Endothelial cell of umbilical vein (primary cell): Measurements from ENCODE around the gene TWIST2. TPM values are rescaled to one million over a fixed set of nuclear protein-coding genes. Genes with fewer than 3 reads are reported as not detected.

Experiments
- BruUV-seq: library from RNA; stranded (reverse); fragments of 400-500 nt; replicated peaks from 2 replicates; lab custom pipeline; 2021; lab: Mats Ljungman, UMichigan
- CTCF ChIA-PET: fragments of 300-600, 350-600 bp; sonication (Branson Sonifier 250); formaldehyde crosslinking; loops from one replicate; lab custom pipeline; 2021; ENCODE audit warnings: antibody characterized with exemption, inconsistent platforms; lab: Charles Lee
- POLR2A ChIA-PET: fragments of 300-600, 350-600 bp; sonication (Branson Sonifier 250); formaldehyde crosslinking; loops from one replicate; lab custom pipeline; 2021; ENCODE audit warnings: antibody characterized with exemption, inconsistent platforms; lab: Charles Lee
- DNase-seq: peaks from one replicate; pipeline ENCODE4 v3.0.0-alpha.2; 2011; ENCODE audit warnings: low read depth, low spot score
- FAIRE-seq: peaks from 2 replicates; lab custom pipeline; 2011; peaks lifted over from hg19 to GRCh38; lab: Jason Lieb, UNC
- H2AFZ ChIP-seq: 2 replicates; pipeline ENCODE4 v1.6.0; 2012; ENCODE audit warnings: low read depth, low read length, control low read depth, inconsistent platforms
- H3K27ac ChIP-seq: 2 replicates; pipeline ENCODE4 v1.5.1; 2011; ENCODE audit warnings: low read depth, mild to moderate bottlenecking, control low read depth, low read length, moderate library complexity; ENCODE audit not compliant: insufficient read depth
- H3K27me3 ChIP-seq, 2 experiments: 2 replicates each; pipeline versions ENCODE4 v1.6.0 to v1.6.1; 2011; ENCODE audit warnings: low read length in 2 of 2, mixed read lengths in 1 of 2; ENCODE audit not compliant: control insufficient read depth in 2 of 2, insufficient read depth in 2 of 2
- H3K36me3 ChIP-seq, 2 experiments: 2 replicates in 1 of 2; 3 replicates in 1 of 2; pipeline ENCODE4 v1.5.1; 2011; ENCODE audit warnings: low read length in 2 of 2, mild to moderate bottlenecking in 1 of 2, moderate library complexity in 1 of 2; ENCODE audit not compliant: control insufficient read depth in 2 of 2, insufficient read depth in 2 of 2; ENCODE audit errors: extremely low read depth in 1 of 2
- H3K4me1 ChIP-seq: 3 replicates; pipeline ENCODE4 v1.5.1; 2011; ENCODE audit warnings: mild to moderate bottlenecking, low read length; ENCODE audit not compliant: control insufficient read depth, insufficient read depth; ENCODE audit errors: extremely low read depth
- H3K4me2 ChIP-seq: 2 replicates; pipeline ENCODE4 v1.6.1; 2011; ENCODE audit warnings: low read length, control low read depth, mixed read lengths; ENCODE audit not compliant: insufficient read depth
- H3K4me3 ChIP-seq, 3 experiments: fragments of 200-600 bp in 1 of 3; sonication (generic), shearing (Covaris generic) in 1 of 3; replicated peaks in 1 of 3; 2 replicates each; pipeline ENCODE4 v1.5.1; 2011 to 2016; ENCODE audit warnings: control low read depth in 3 of 3, low read length in 3 of 3, mild to moderate bottlenecking in 2 of 3, inconsistent platforms in 1 of 3, low read depth in 1 of 3, moderate library complexity in 1 of 3; ENCODE audit not compliant: insufficient read depth in 1 of 3
- H3K79me2 ChIP-seq: 2 replicates; pipeline ENCODE4 v1.6.0; 2012; ENCODE audit warnings: low read length, inconsistent platforms; ENCODE audit not compliant: control insufficient read depth, insufficient read depth
- H3K9ac ChIP-seq: replicated peaks from 2 replicates; pipeline ENCODE3; 2011; ENCODE audit warnings: low read length, control low read depth; ENCODE audit not compliant: insufficient read depth; ENCODE audit errors: extremely low read depth
- H3K9me1 ChIP-seq: replicated peaks from 3 replicates; pipeline ENCODE4 v1.6.0; 2011; ENCODE audit warnings: mild to moderate bottlenecking, low read length; ENCODE audit not compliant: control insufficient read depth, insufficient read depth; ENCODE audit errors: extremely low read depth
- H3K9me3 ChIP-seq: replicated peaks from 2 replicates; pipeline ENCODE4 v1.5.1; 2012; ENCODE audit warnings: low read length, inconsistent platforms; ENCODE audit not compliant: control insufficient read depth, insufficient read depth
- H4K20me1 ChIP-seq: replicated peaks from 2 replicates; pipeline ENCODE3; 2011; ENCODE audit warnings: mild to moderate bottlenecking, low read length; ENCODE audit not compliant: control insufficient read depth, insufficient read depth; ENCODE audit errors: extremely low read depth
- EZH2 ChIP-seq: IDR thresholded peaks from 2 replicates; pipeline ENCODE4 v1.6.1; 2012; ENCODE audit warnings: borderline replicate concordance, low read depth, mild to moderate bottlenecking, moderate library complexity, low read length, inconsistent platforms; ENCODE audit not compliant: severe bottlenecking
- FOS ChIP-seq: IDR thresholded peaks from 2 replicates; pipeline ENCODE4 v1.6.1; 2011; ENCODE audit warnings: mild to moderate bottlenecking, low read length, moderate library complexity, borderline replicate concordance; ENCODE audit not compliant: insufficient read depth
- GATA2 ChIP-seq: IDR thresholded peaks from 2 replicates; pipeline ENCODE4 v1.7.0; 2011; ENCODE audit warnings: low read depth, mild to moderate bottlenecking, moderate library complexity, mixed read lengths, low read length; ENCODE audit not compliant: insufficient read length, insufficient read depth
- JUN ChIP-seq: IDR thresholded peaks from 2 replicates; pipeline ENCODE4 v1.6.1; 2011; ENCODE audit warnings: borderline replicate concordance, low read depth; ENCODE audit not compliant: insufficient read length, insufficient read depth
- MYC ChIP-seq: IDR thresholded peaks from one replicate; pipeline ENCODE4 v1.6.1; 2011; ENCODE audit warnings: mild to moderate bottlenecking, low read depth, low read length
- POLR2A ChIP-seq: IDR thresholded peaks from 2 replicates; pipeline ENCODE4 v1.6.1; 2012; ENCODE audit warnings: low read depth, mild to moderate bottlenecking, control low read depth, low read length
- POLR2AphosphoS5 ChIP-seq: IDR thresholded peaks from 2 replicates; pipeline ENCODE4 v1.6.1; 2012; ENCODE audit warnings: low read depth, mild to moderate bottlenecking, control low read depth, low read length, moderate library complexity; ENCODE audit not compliant: insufficient read depth
- dilution Hi-C: fragments of 300-500 bp; cut with MboI; formaldehyde crosslinking; loops from one replicate; pipeline ENCODE4 v1.15.0; 2019; ENCODE audit warnings: low sequenced_read_pairs; ENCODE audit not compliant: extremely low pct_ligation_motif_present
- intact Hi-C: fragments of 100-400 bp; cut with micrococcal nuclease; formaldehyde crosslinking; loops from one replicate; pipeline ENCODE4 v1.10.0; 2022
- polyA plus RNA-seq, 4 experiments: library from polyadenylated mRNA; depleted of rRNA in 3 of 4; stranded (reverse) in 3 of 4; unstranded in 1 of 4; fragments of >200 nt; gene quantifications; 2 replicates each; pipeline versions ENCODE4 v1.2.1 to v1.2.3, GENCODE V29; 2011 to 2012; ENCODE audit warnings: missing spikeins in 1 of 4
- total RNA-seq: library from RNA; stranded (reverse); gene quantifications from 2 replicates; pipeline ENCODE4 v1.2.3, GENCODE V29; 2021
- TF ChIP-seq, protein P1 (sequence below): IDR thresholded peaks from 2 replicates; pipeline ENCODE4 v1.6.1; 2011; ENCODE audit not compliant: insufficient read depth, insufficient read length
- TF ChIP-seq, protein P2 (sequence below), 2 donors: IDR thresholded peaks; 1 replicate in 1 of 2; 2 replicates in 1 of 2; pipeline ENCODE4 v1.5.1; 2011; ENCODE audit warnings: low read length in 2 of 2, mild to moderate bottlenecking in 2 of 2, moderate library complexity in 2 of 2, control low read depth in 1 of 2, inconsistent platforms in 1 of 2, low read depth in 1 of 2; ENCODE audit not compliant: insufficient read depth in 1 of 2; ENCODE audit errors: extremely low read depth in 1 of 2

Gene TWIST2
- total and polyA plus RNA-seq, 2 donors (not counting 3 experiments of a cell fraction or from before 2014, with no cell fraction given), result 2.3 to 3.4 TPM

DNA sequence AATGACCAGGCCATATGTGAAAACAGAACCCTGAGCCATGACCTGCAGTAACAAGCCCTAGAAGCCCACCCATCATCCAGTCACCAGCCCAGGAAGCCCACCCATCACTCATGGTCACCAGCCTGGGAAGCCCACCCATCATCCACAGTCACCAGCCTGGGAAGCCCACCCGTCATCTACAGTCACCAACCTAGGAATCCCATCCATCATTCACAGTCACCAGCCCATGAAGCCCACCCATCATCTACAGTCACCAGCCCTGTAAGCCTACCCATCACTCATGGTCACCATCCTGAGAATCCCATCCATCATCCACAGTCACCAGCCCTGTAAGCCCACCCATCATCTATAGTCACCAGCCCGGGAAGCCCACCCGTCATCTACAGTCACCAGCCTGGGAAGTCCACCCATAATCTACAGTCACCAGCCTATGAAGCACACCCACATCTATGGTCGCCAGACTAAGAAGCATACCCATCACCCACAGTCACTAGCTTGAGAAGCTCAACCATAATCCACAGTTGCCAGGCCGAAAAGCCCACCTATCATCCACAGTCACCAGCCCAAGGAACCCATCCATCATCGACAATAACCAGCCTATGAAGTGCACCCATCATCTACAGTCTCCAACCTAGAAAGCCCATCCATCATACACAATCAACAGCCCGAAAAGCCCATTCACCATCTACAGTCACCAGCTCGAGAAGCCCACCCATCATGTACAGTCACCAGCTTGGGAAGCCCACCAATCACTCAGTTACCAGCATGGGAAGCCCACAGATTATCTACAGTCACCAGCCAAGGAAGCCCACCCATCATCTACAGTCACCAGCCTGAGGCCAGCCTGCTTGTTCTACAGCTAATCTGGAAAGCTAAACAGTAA is 91.9 kb downstream of the TWIST2 start:
- FAIRE-seq (no peak), DNase-seq (no peak)
- Histone ChIP-seq H2AFZ (no peak overlapping the region), H3K36me3 (no peaks in the 10 kb centered on the region), H3K9ac (no peak overlapping the region), H3K9me1 (no peaks in the 10 kb centered on the region), H3K4me2 (no peak overlapping the region), H3K4me1 (no peaks in the 10 kb centered on the region), H3K4me3 (no peak overlapping the region), H4K20me1 (no peaks in the 10 kb centered on the region), H3K27me3 (no peaks in the 10 kb centered on the region), H3K27ac (no peak overlapping the region), H3K9me3 (no peaks in the 10 kb centered on the region), H3K79me2 (no peaks in the 10 kb centered on the region)
- intact Hi-C loops (no loop called here), dilution Hi-C loops (no loop called here)
- ChIA-PET CTCF (no interaction called here), POLR2A (no interaction called here)
- no TSS peak for BruUV-seq
- TF ChIP-seq EZH2 (no peak), JUN (no peak), FOS (no peak)
- TF ChIP-seq, protein P1, sequence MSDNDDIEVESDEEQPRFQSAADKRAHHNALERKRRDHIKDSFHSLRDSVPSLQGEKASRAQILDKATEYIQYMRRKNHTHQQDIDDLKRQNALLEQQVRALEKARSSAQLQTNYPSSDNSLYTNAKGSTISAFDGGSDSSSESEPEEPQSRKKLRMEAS, result no peak

DNA sequence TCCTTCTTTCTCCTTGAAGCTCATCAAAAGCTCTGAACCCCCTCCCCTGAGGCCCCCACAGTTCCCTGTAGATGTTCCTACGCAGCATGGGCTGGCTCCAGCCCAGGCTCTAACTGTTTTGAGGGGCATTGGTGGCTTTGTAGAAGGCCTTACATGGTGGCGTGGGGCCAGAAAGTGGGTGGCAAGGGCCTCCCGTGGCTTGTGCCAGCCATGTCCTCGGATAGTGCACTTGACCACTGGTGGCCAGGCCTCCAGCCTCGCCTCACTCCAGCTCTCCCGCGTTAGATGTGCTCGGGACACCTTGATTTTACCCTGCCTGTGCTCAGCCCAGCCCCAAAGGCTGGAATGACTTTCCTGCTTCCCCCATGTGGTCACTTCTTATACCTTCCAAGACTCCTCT is 92.9 kb downstream of the TWIST2 start:
- no TSS peak for BruUV-seq
- TF ChIP-seq EZH2, result no peak
- TF ChIP-seq, protein P2, sequence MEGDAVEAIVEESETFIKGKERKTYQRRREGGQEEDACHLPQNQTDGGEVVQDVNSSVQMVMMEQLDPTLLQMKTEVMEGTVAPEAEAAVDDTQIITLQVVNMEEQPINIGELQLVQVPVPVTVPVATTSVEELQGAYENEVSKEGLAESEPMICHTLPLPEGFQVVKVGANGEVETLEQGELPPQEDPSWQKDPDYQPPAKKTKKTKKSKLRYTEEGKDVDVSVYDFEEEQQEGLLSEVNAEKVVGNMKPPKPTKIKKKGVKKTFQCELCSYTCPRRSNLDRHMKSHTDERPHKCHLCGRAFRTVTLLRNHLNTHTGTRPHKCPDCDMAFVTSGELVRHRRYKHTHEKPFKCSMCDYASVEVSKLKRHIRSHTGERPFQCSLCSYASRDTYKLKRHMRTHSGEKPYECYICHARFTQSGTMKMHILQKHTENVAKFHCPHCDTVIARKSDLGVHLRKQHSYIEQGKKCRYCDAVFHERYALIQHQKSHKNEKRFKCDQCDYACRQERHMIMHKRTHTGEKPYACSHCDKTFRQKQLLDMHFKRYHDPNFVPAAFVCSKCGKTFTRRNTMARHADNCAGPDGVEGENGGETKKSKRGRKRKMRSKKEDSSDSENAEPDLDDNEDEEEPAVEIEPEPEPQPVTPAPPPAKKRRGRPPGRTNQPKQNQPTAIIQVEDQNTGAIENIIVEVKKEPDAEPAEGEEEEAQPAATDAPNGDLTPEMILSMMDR (IDR thresholded peaks at IDR 0.05; ENCODE audit: extremely low read depth in 1 of 2, insufficient read depth in 1 of 2, low read depth in 1 of 2, low read length in 2 of 2), result no peak
- TF ChIP-seq MYC, result no peak
- no peak for TF ChIP-seq FOS
- TF ChIP-seq, protein P1, result no peak
- no peak for TF ChIP-seq POLR2AphosphoS5
- no peak for TF ChIP-seq POLR2A
- no peak for TF ChIP-seq JUN
- no peak for TF ChIP-seq GATA2
- intact Hi-C loops, result no loop called here
- Histone ChIP-seq H3K4me2 (no peak overlapping the region), H3K4me3 (no peak overlapping the region), H3K27ac (no peak overlapping the region), H3K27me3 (no peaks in the 10 kb centered on the region), H3K9me1 (no peaks in the 10 kb centered on the region), H3K79me2 (no peaks in the 10 kb centered on the region), H3K36me3 (no peaks in the 10 kb centered on the region), H3K4me1 (no peaks in the 10 kb centered on the region), H3K9me3 (no peaks in the 10 kb centered on the region), H2AFZ (no peak overlapping the region), H4K20me1 (no peaks in the 10 kb centered on the region), H3K9ac (no peak overlapping the region)
- DNase-seq, result no peak
- ChIA-PET POLR2A (no interaction called here), CTCF (no interaction called here)
- no peak for FAIRE-seq
- dilution Hi-C loops, result no loop called here
